K562 (cell line): ENCODE results near the gene GOLGA6B. TPM values are rescaled to one million over a fixed set of nuclear protein-coding genes. Genes with fewer than 3 reads are reported as not detected.

Experiments
- C11orf30 ChIP-seq: fragments of 450-650 bp; IDR thresholded peaks from 2 replicates; pipeline ENCODE4 v1.6.1; 2016; ENCODE audit warnings: low read depth, mild to moderate bottlenecking
- DACH1 ChIP-seq: fragments of 450-650 bp; IDR thresholded peaks from 2 replicates; pipeline ENCODE4 v1.6.1; 2018; ENCODE audit not compliant: partially characterized antibody
- DPF2 ChIP-seq: fragments of 450-650 bp; IDR thresholded peaks from 2 replicates; pipeline ENCODE4 v1.6.1; 2016
- E2F6 ChIP-seq, 2 experiments: IDR thresholded peaks; 2 replicates each; pipeline ENCODE4 v1.6.1; 2011; ENCODE audit warnings: borderline replicate concordance in 1 of 2, control low read depth in 1 of 2, low read depth in 1 of 2, low read length in 1 of 2, mild to moderate bottlenecking in 1 of 2, mixed read lengths in 1 of 2, moderate library complexity in 1 of 2; ENCODE audit not compliant: insufficient read depth in 1 of 2, insufficient read length in 1 of 2, poor library complexity in 1 of 2, severe bottlenecking in 1 of 2; ENCODE audit errors: extremely low read depth in 1 of 2
- EGR1 ChIP-seq: fragments of 450-650 bp; conservative IDR thresholded peaks from 2 replicates; pipeline ENCODE4 v1.6.1; 2017; ENCODE audit warnings: mild to moderate bottlenecking
- ETV6 ChIP-seq, 3 experiments: fragments of 150-350 bp in 1 of 3; sonication (generic) in 1 of 3; formaldehyde crosslinking in 1 of 3; IDR thresholded peaks; 2 replicates each; pipeline versions ENCODE4 v1.6.1 to v1.8.0; 2014 to 2022; ENCODE audit warnings: borderline replicate concordance in 2 of 3, low read depth in 2 of 3, antibody characterized with exemption in 1 of 3, low read length in 1 of 3, mild to moderate bottlenecking in 1 of 3, missing genetic modification reagents in 1 of 3
- MBD2 ChIP-seq: sonication (generic); IDR thresholded peaks from 2 replicates; pipeline ENCODE4 v1.6.1; 2016; ENCODE audit warnings: low read depth, borderline replicate concordance
- POU5F1 ChIP-seq: fragments of 150-350 bp; IDR thresholded peaks from 2 replicates; pipeline ENCODE4 v1.6.1; 2014; ENCODE audit warnings: borderline replicate concordance, low read length, low read depth, mild to moderate bottlenecking; ENCODE audit not compliant: partially characterized antibody
- RBFOX2 ChIP-seq: fragments of 200-400 bp; formaldehyde crosslinking; IDR thresholded peaks from 2 replicates; pipeline ENCODE4 v1.6.1; 2017; ENCODE audit warnings: low read depth, mild to moderate bottlenecking, low read length, moderate library complexity
- RERE ChIP-seq: sonication (generic); formaldehyde crosslinking; IDR thresholded peaks from 2 replicates; pipeline ENCODE4 v1.8.0; 2023; ENCODE audit warnings: missing genetic modification reagents, mild to moderate bottlenecking, borderline replicate concordance
- SFPQ ChIP-seq: fragments of 200-400 bp; formaldehyde crosslinking; IDR thresholded peaks from 2 replicates; pipeline ENCODE4 v1.6.1; 2017; ENCODE audit warnings: mild to moderate bottlenecking, low read depth, low read length, moderate library complexity
- TAF1 ChIP-seq: IDR thresholded peaks from 2 replicates; pipeline ENCODE4 v1.6.1; 2011; ENCODE audit warnings: mild to moderate bottlenecking, low read length, moderate library complexity; ENCODE audit not compliant: insufficient read depth, control insufficient read depth, severe bottlenecking; ENCODE audit errors: extremely low read depth
- ZNF282 ChIP-seq: sonication (generic); formaldehyde crosslinking; IDR thresholded peaks from 2 replicates; pipeline ENCODE4 v1.8.1; 2023; ENCODE audit warnings: missing genetic modification reagents
- ZNF431 ChIP-seq: sonication (generic); formaldehyde crosslinking; IDR thresholded peaks from 2 replicates; pipeline ENCODE4 v1.8.0; 2022; ENCODE audit warnings: mild to moderate bottlenecking, missing genetic modification reagents
- ZNF655 ChIP-seq: fragments of 250-450 bp; sonication (Bioruptor Pico); IDR thresholded peaks from 2 replicates; pipeline ENCODE4 v1.5.0; 2021
- polyA plus RNA-seq, 8 experiments: library from polyadenylated mRNA; depleted of rRNA in 4 of 8; stranded (reverse) in 5 of 8; unstranded in 3 of 8; fragments of >200 nt; fragmentation: Nextera tagmentation in 2 of 8; fragmentation: Illumina TruSeq in 1 of 8; extraction: Ambion mirVana in 2 of 8; extraction: Trizol in 1 of 8; gene quantifications; 2 replicates each; pipeline versions ENCODE4 v1.2.1 to v1.2.3, GENCODE V29; 2011 to 2014; ENCODE audit warnings: inconsistent platforms in 1 of 8, missing spikeins in 1 of 8
- total RNA-seq, 7 experiments: library from RNA; depleted of rRNA in 6 of 7; stranded (reverse); fragments of >200 nt in 6 of 7; fragmentation: Illumina TruSeq in 2 of 7; extraction: Trizol in 2 of 7; gene quantifications; 2 replicates each; pipeline versions ENCODE4 v1.2.1 to v1.2.3, GENCODE V29; 2011 to 2021; ENCODE audit warnings: low replicate concordance in 1 of 7

GOLGA6B gene
- total and polyA plus RNA-seq, 9 of the 15 experiments (the other 6 are each of a cell fraction or from before 2014, with no cell fraction given) = not detected

- no peak for TF ChIP-seq RERE (CRISPR knock-in tag)
- TF ChIP-seq C11orf30 = peak; percentile 56; the same call in 1 of the 2 replicates
- peak; percentile 95 for TF ChIP-seq TAF1
- TF ChIP-seq RBFOX2 = peak; percentile 91
- TF ChIP-seq POU5F1 = no peak
- TF ChIP-seq ZNF431 = no peak
- TF ChIP-seq ZNF282 (CRISPR knock-in tag) = no peak
- TF ChIP-seq EGR1 = peak; percentile 77
- TF ChIP-seq DPF2 = peak; percentile 30; the same call in 1 of the 2 replicates
- TF ChIP-seq SFPQ = no peak
- peak; percentile 55 to 68 for TF ChIP-seq E2F6 (IDR thresholded peaks at IDR 0.05; ENCODE audit: borderline replicate concordance in 1 of 2, extremely low read depth in 1 of 2, insufficient read depth in 1 of 2, insufficient read length in 1 of 2, low read depth in 1 of 2, low read length in 1 of 2, poor library complexity in 1 of 2, severe bottlenecking in 1 of 2)
- peak; percentile 52; the same call in 1 of the 2 replicates for TF ChIP-seq MBD2
- TF ChIP-seq ETV6 (IDR thresholded peaks at IDR 0.05; ENCODE audit: borderline replicate concordance in 1 of 2, low read depth in 2 of 2, low read length in 1 of 2) = peak; percentile 90; a peak in 3 of 4 replicates
- no peak for TF ChIP-seq ETV6 (CRISPR knock-in tag; IDR thresholded peaks at IDR 0.05; ENCODE audit: borderline replicate concordance)
- no peak for TF ChIP-seq DACH1
- no peak for TF ChIP-seq ZNF655 (CRISPR knock-in tag)
These were observed 31.7 kb downstream of the GOLGA6B start, which contains the start of the genes BBS4 and HIGD2B (continued) for GRCh38 chr15:72685925-72686794.
